ENCODE results near the gene GLCE. TPM values are rescaled to one million over a fixed set of nuclear protein-coding genes. Genes with fewer than 3 reads are reported as not detected.
"Not testable (repeated sequence)": the region's sequence is repeated elsewhere in the genome, so short reads cannot be mapped to it uniquely, and the experiment has no call there.

The GLCE gene
- total and polyA plus RNA-seq, 10 of the 15 experiments (the other 5 are each of a cell fraction or from before 2014, with no cell fraction given) = 2.1 to 11.9 (median 2.9) TPM

- TF ChIP-seq JUNB (IDR thresholded peaks at IDR 0.05) (no peak), ZNF217 (IDR thresholded peaks at IDR 0.05) (no peak), TARDBP (IDR thresholded peaks at IDR 0.05; ENCODE audit: borderline replicate concordance) (no peak), DPF2 (IDR thresholded peaks at IDR 0.05) (no peak), EZH2 (IDR thresholded peaks at IDR 0.05; ENCODE audit: borderline replicate concordance, control insufficient read depth, low read depth, low read length) (no peak), BHLHE40 (IDR thresholded peaks at IDR 0.05; ENCODE audit: borderline replicate concordance in 1 of 2, low read depth in 2 of 2, low read length in 1 of 2) (no peak), POU2F2 (IDR thresholded peaks at IDR 0.05; ENCODE audit: borderline replicate concordance, low read depth, low read length) (no peak)
Measured at GRCh38 chr15:69165637-69166025, 5.2 kb downstream of the GLCE start (continued).

DNA sequence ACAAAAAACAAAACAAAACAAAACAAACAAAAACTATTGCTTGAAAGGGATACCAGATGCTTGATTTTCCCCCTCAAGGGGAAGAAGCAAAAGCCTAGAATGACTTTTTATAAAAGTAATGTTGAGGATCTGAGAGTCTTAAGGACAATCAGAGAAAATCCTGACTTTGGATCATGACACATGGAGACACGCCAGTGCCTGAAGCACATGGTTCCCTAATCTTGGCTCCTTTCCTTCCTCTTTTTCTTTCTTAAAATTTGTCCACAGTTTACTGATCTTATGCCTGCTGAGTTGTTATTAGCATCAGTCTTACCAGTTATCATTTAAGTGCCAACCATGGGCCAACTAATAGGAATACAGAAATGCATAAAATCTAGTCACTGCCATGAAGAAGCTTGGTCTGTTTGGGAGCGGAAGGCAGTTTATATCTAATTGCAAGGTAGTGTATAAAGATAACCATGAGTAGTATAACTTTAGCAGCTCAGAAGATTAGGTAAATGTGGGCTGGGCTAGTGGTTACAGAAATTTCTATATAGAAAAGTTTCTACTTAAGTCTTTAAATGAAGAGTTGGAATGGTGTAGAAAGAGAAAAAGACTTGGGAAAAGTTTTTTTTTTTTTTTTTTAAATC, 6.9 kb downstream of the GLCE start:
- no peak for FAIRE-seq
- BruUV-seq (replicated peaks) = no TSS peak
- no peak overlapping the region for H2AFZ ChIP-seq (ENCODE audit: control insufficient read depth, low read depth, low read length)
- no peak for DNase-seq (ENCODE audit: low read depth, low spot score)
- H3K4me2 ChIP-seq (ENCODE audit: control insufficient read depth, insufficient read depth) = no peak overlapping the region
- no peaks in the 10 kb centered on the region for H4K20me1 ChIP-seq (ENCODE audit: control insufficient read depth, insufficient read depth)
- no peaks in the 10 kb centered on the region; a peak in 1 of 4 replicates for H3K27me3 ChIP-seq (replicated peaks in 1 of 2; ENCODE audit: control insufficient read depth in 2 of 2, insufficient read depth in 2 of 2, low read length in 1 of 2)
- H3K79me2 ChIP-seq (ENCODE audit: control insufficient read depth, insufficient read depth, low read length) = no peaks in the 10 kb centered on the region
- in situ Hi-C loops (cut with MboI) (no loop called here), intact Hi-C loops (cut with micrococcal nuclease; ENCODE audit: unreplicated experiment) (no loop called here)
- no peak for ATAC-seq
- no peaks in the 10 kb centered on the region for H3K9me3 ChIP-seq (replicated peaks; ENCODE audit: control insufficient read depth, insufficient read depth, low read length)
- no peak overlapping the region for H3K4me3 ChIP-seq
- H3K4me1 ChIP-seq (ENCODE audit: control insufficient read depth, insufficient read depth, low read length) = no peaks in the 10 kb centered on the region
- SMC1A ChIA-PET (ENCODE audit: uncharacterized antibody, unreplicated experiment) = no interaction called here
- POLR2A ChIA-PET = interaction anchor here (0.7 kb wide), 1 partner anchor 136 kb away, joined by 5 read pairs; no protein-coding TSS in a partner anchor
- H3K27ac ChIP-seq (ENCODE audit: control insufficient read depth, insufficient read depth) = no peak overlapping the region
- TF ChIP-seq SMAD5 (IDR thresholded peaks at IDR 0.05; ENCODE audit: low read depth) (no peak), TARDBP (IDR thresholded peaks at IDR 0.05; ENCODE audit: borderline replicate concordance) (no peak), CUX1 (IDR thresholded peaks at IDR 0.05; ENCODE audit: insufficient replicate concordance, low read depth, low read length) (no peak), NFYB (IDR thresholded peaks at IDR 0.05; ENCODE audit: insufficient read depth, low read depth, low read length) (no peak)
- H3K36me3 ChIP-seq (ENCODE audit: control insufficient read depth in 2 of 2, insufficient read depth in 2 of 2, low read length in 1 of 2) = no peaks in the 10 kb centered on the region
- WGBS (ENCODE audit: insufficient coverage, insufficient replicate concordance, low lambda C conversion rate, missing lambda C conversion rate) = 82% methylated on average over 2 of the region's 2 CpGs
- CTCF ChIA-PET = no interaction called here
- RAD21 ChIA-PET (ENCODE audit: unreplicated experiment) = no interaction called here
- no peak overlapping the region for H3K9ac ChIP-seq (ENCODE audit: control insufficient read depth, insufficient read depth, low read length)

GRCh38 chr15:69168361-69168760, 7.9 kb downstream of the GLCE start:
- H3K4me1 ChIP-seq (ENCODE audit: control insufficient read depth, insufficient read depth, low read length); H4K20me1 ChIP-seq (ENCODE audit: control insufficient read depth, insufficient read depth); H3K27me3 ChIP-seq (replicated peaks in 1 of 2; ENCODE audit: control insufficient read depth in 2 of 2, insufficient read depth in 2 of 2, low read length in 1 of 2); H3K27ac ChIP-seq (ENCODE audit: control insufficient read depth, insufficient read depth); FAIRE-seq; CTCF ChIA-PET; H3K4me3 ChIP-seq; BruUV-seq (replicated peaks); H3K79me2 ChIP-seq (ENCODE audit: control insufficient read depth, insufficient read depth, low read length); RAD21 ChIA-PET (ENCODE audit: unreplicated experiment); intact Hi-C loops (cut with micrococcal nuclease; ENCODE audit: unreplicated experiment); ATAC-seq; H3K4me2 ChIP-seq (ENCODE audit: control insufficient read depth, insufficient read depth); DNase-seq (ENCODE audit: low read depth, low spot score); in situ Hi-C loops (cut with MboI); H3K36me3 ChIP-seq (ENCODE audit: control insufficient read depth in 2 of 2, insufficient read depth in 2 of 2, low read length in 1 of 2); H3K9me3 ChIP-seq (replicated peaks; ENCODE audit: control insufficient read depth, insufficient read depth, low read length); H3K9ac ChIP-seq (ENCODE audit: control insufficient read depth, insufficient read depth, low read length); H2AFZ ChIP-seq (ENCODE audit: control insufficient read depth, low read depth, low read length): not testable (repeated sequence)
- POLR2A ChIA-PET = interaction anchor here (0.6 kb wide), 1 partner anchor 26 kb away, joined by 3 read pairs; no protein-coding TSS in a partner anchor
- SMC1A ChIA-PET (ENCODE audit: uncharacterized antibody, unreplicated experiment) = interaction anchor here (0.6 kb wide), 1 partner anchor 16 kb away, joined by 3 read pairs; no protein-coding TSS in a partner anchor
- WGBS (ENCODE audit: insufficient coverage, insufficient replicate concordance, low lambda C conversion rate, missing lambda C conversion rate) = 63% methylated on average over 4 of the region's 7 CpGs

Data from GM12878 (cell line).